BLaER1 treated with 17β-estradiol and CSF1 and Interleukin-3, amounts not matched to agents 10 nM and 100 nM (cell line): ENCODE data around the gene POLR2M.

Source experiments
- H3K27ac ChIP-seq, 11 experiments: shearing (Covaris generic); formaldehyde crosslinking; 2 replicates each; pipeline ENCODE4 v1.8.1; 2022
- H3K27me3 ChIP-seq, 11 experiments: shearing (Covaris generic); formaldehyde crosslinking; 2 replicates each; pipeline ENCODE4 v1.8.1; 2022
- H3K36me3 ChIP-seq, 11 experiments: shearing (Covaris generic); formaldehyde crosslinking; 2 replicates each; pipeline ENCODE4 v1.8.1; 2022
- H3K4me1 ChIP-seq, 10 experiments: shearing (Covaris generic); formaldehyde crosslinking; 2 replicates each; pipeline ENCODE4 v1.8.1; 2022
- H3K4me2 ChIP-seq, 11 experiments: shearing (Covaris generic); formaldehyde crosslinking; 2 replicates each; pipeline ENCODE4 v1.8.1; 2022
- H3K4me3 ChIP-seq, 10 experiments: shearing (Covaris generic); formaldehyde crosslinking; 2 replicates each; pipeline ENCODE4 v1.8.1; 2022
- H3K9ac ChIP-seq, 11 experiments: shearing (Covaris generic); formaldehyde crosslinking; 2 replicates each; pipeline ENCODE4 v1.8.1; 2022
- H3K9me3 ChIP-seq, 11 experiments: shearing (Covaris generic); formaldehyde crosslinking; replicated peaks in 1 of 11; 2 replicates each; pipeline ENCODE4 v1.8.1; 2022
- H4K20me1 ChIP-seq, 11 experiments: shearing (Covaris generic); formaldehyde crosslinking; 2 replicates each; pipeline ENCODE4 v1.8.1; 2022
- Cebpa-rat ChIP-seq, 11 experiments: shearing (Covaris generic); IDR thresholded peaks; 2 replicates each; pipeline ENCODE4 v1.8.1; 2022

Gene POLR2M

DNA sequence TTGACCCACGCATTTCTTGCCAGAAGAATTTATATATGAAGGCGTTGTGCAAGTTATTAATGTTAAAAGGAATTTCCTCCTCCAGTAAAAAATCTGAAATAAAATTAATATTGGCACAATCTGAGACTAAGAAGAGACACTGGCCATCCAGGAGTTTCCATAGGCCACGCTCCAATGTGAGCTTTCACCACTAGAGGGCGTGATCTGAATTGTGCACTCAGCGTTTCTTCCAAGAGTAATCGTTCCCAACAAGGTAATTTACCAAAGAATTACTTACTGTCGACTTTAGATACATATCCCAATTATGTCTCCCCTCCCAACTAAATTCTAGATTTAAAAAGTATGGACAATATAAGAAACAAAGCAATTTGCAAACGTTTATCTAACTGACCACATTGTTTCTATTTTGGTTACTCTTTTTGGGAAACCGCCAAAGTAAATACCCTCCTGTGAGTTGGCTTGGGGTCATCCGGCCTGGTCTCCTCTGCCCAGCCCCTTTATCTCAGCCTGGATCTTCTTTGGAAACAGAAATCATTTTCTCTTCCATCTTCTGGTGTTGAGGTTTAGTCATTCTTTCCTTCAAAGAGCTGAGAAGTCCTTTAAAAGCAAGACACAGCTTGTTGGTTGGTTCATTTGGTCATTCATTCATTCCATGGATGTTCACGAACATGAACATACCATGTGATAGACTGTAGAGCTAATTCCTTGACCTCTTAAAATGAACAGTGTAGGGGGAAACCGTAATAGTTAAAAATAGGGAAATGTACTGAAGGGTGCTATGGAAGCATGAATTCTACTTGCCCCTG is 26.2 kb downstream of the POLR2M start:
- Histone ChIP-seq H3K27ac (no peak overlapping the region), H3K9me3 (peaks cover 12 to 16% (median 12%) of the 10 kb centered on the region in 11 experiments; a peak in 21 of 22 replicates), H4K20me1 (no peaks in the 10 kb centered on the region), H3K36me3 (peaks cover 0 to 7% (median 0%) of the 10 kb centered on the region in 11 experiments; a peak in 3 of 22 replicates), H3K4me1 (no peaks in the 10 kb centered on the region), H3K4me2 (no peak overlapping the region), H3K27me3 (no peaks in the 10 kb centered on the region), H3K4me3 (no peak overlapping the region), H3K9ac (no peak overlapping the region)
- TF ChIP-seq Cebpa-rat (IDR thresholded peaks at IDR 0.05), result no peak

DNA sequence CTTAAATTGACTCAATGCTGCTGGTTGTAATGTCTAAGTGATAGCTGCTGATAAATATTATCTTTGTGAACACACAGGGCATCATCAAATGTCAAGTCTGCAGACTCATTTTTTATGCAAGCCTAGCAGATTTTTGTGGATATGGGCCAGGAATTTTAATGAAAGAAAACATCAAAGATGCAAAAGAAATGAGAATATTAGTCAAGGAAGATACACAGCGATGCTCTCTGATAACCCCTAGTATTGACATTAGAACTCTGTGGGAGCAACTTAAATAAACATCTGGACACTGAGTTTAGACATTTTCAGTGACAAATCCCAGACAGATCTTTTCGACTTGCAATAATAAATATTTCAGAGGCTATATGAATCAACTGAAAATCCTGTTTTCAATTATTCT is 28.3 kb downstream of the POLR2M start:
- H4K20me1 ChIP-seq, result no peaks in the 10 kb centered on the region
- H3K4me2 ChIP-seq, result no peak overlapping the region
- H3K4me3 ChIP-seq, result no peak overlapping the region
- no peaks in the 10 kb centered on the region for H3K27me3 ChIP-seq
- TF ChIP-seq Cebpa-rat (IDR thresholded peaks at IDR 0.05), result no peak
- peaks cover 0 to 7% (median 0%) of the 10 kb centered on the region in 11 experiments; a peak in 3 of 22 replicates for H3K36me3 ChIP-seq
- no peaks in the 10 kb centered on the region for H3K4me1 ChIP-seq
- H3K9me3 ChIP-seq, result peaks cover 12 to 20% (median 15%) of the 10 kb centered on the region in 11 experiments; a peak in 21 of 22 replicates
- H3K27ac ChIP-seq, result no peak overlapping the region
- no peak overlapping the region for H3K9ac ChIP-seq

DNA sequence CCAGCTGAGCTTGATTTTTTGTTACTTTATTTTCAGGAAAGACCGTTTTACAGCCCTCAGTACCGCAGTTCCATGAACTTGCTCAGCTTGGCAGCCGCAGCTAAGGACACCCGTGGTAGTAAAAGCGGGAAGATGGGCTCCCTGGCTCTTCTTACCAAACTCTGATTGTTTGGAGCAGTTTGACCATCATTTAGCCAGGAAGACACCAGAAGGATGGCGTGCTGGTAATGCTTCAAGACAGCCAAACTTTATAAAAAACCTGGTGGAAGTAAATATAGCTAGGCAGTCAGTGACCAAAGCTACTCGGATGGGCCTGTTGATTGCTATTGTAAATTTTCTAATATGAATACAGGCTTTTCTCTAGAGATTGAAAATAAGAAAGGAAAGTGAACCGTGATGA is 28.9 kb downstream of the POLR2M start:
- Histone ChIP-seq H3K27me3 (no peaks in the 10 kb centered on the region), H4K20me1 (no peaks in the 10 kb centered on the region), H3K9ac (no peak overlapping the region), H3K4me1 (no peaks in the 10 kb centered on the region), H3K27ac (no peak overlapping the region), H3K36me3 (peaks cover 0 to 7% (median 0%) of the 10 kb centered on the region in 11 experiments; a peak in 3 of 22 replicates), H3K4me2 (no peak overlapping the region), H3K9me3 (peaks cover 12 to 20% (median 15%) of the 10 kb centered on the region in 11 experiments; a peak in 21 of 22 replicates), H3K4me3 (no peak overlapping the region)
- no peak for TF ChIP-seq Cebpa-rat (IDR thresholded peaks at IDR 0.05)

DNA sequence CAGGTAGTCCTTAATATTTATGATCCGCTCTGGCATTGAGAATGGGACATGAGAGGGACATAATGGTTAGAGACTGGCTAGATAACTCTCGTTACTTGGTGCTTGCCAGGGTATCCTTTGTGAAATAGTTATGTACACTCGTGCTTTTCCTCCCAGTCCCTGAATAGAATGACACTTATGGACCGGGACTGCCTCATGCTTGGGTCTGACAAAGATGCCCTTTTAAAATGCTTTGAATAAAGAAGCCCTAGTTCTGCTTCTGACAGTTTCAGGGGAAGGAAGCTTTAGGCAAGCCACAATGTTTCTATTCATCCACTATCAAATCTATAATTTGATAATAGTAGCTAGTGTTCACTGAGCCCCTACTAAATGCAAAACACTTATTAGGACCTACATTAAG is 29.4 kb downstream of the POLR2M start:
- Histone ChIP-seq H3K4me1 (no peaks in the 10 kb centered on the region), H4K20me1 (no peaks in the 10 kb centered on the region), H3K27me3 (no peaks in the 10 kb centered on the region), H3K9me3 (peaks cover 12 to 20% (median 15%) of the 10 kb centered on the region in 11 experiments; a peak in 21 of 22 replicates), H3K27ac (no peak overlapping the region), H3K9ac (no peak overlapping the region), H3K36me3 (peaks cover 0 to 7% (median 0%) of the 10 kb centered on the region in 11 experiments; a peak in 3 of 22 replicates), H3K4me2 (no peak overlapping the region), H3K4me3 (no peak overlapping the region)
- no peak for TF ChIP-seq Cebpa-rat (IDR thresholded peaks at IDR 0.05)

GRCh38 chr15:57736591-57736990 is 30.1 kb downstream of the POLR2M start:
- Histone ChIP-seq H3K36me3 (peaks cover 0 to 7% (median 0%) of the 10 kb centered on the region in 11 experiments; a peak in 3 of 22 replicates), H3K4me2 (no peak overlapping the region), H3K9me3 (peaks cover 12 to 20% (median 15%) of the 10 kb centered on the region in 11 experiments; a peak in 21 of 22 replicates), H3K27ac (no peak overlapping the region), H3K4me3 (no peak overlapping the region), H3K9ac (no peak overlapping the region), H3K27me3 (no peaks in the 10 kb centered on the region), H4K20me1 (no peaks in the 10 kb centered on the region), H3K4me1 (no peaks in the 10 kb centered on the region)
- TF ChIP-seq Cebpa-rat (IDR thresholded peaks at IDR 0.05), result no peak

GRCh38 chr15:57738734-57739237 is 32.3 kb downstream of the POLR2M start:
- Histone ChIP-seq H3K4me1 (no peaks in the 10 kb centered on the region), H3K4me3 (no peak overlapping the region), H3K9me3 (peaks cover 12 to 20% (median 15%) of the 10 kb centered on the region in 11 experiments; a peak in 21 of 22 replicates), H4K20me1 (no peaks in the 10 kb centered on the region), H3K27me3 (no peaks in the 10 kb centered on the region), H3K9ac (no peak overlapping the region), H3K36me3 (peaks cover 0 to 7% (median 0%) of the 10 kb centered on the region in 11 experiments; a peak in 3 of 22 replicates), H3K27ac (no peak overlapping the region), H3K4me2 (no peak overlapping the region)
- no peak for TF ChIP-seq Cebpa-rat (IDR thresholded peaks at IDR 0.05)

GRCh38 chr15:57740048-57740447 is 33.5 kb downstream of the POLR2M start:
- Histone ChIP-seq H3K9ac (no peak overlapping the region), H3K4me2 (no peak overlapping the region), H3K27me3 (no peaks in the 10 kb centered on the region), H3K9me3 (peaks cover 12 to 20% (median 15%) of the 10 kb centered on the region in 11 experiments; a peak in 21 of 22 replicates), H4K20me1 (no peaks in the 10 kb centered on the region), H3K4me1 (no peaks in the 10 kb centered on the region), H3K27ac (no peak overlapping the region), H3K4me3 (no peak overlapping the region), H3K36me3 (peaks cover 0 to 7% (median 0%) of the 10 kb centered on the region in 11 experiments; a peak in 3 of 22 replicates)
- no peak for TF ChIP-seq Cebpa-rat (IDR thresholded peaks at IDR 0.05)

- Histone ChIP-seq H3K4me3 (no peak overlapping the region), H3K27ac (no peak overlapping the region), H3K27me3 (no peaks in the 10 kb centered on the region), H3K4me2 (no peak overlapping the region), H3K9ac (no peak overlapping the region), H4K20me1 (no peaks in the 10 kb centered on the region), H3K36me3 (peaks cover 0 to 7% (median 0%) of the 10 kb centered on the region in 11 experiments; a peak in 3 of 22 replicates), H3K4me1 (no peaks in the 10 kb centered on the region), H3K9me3 (peaks cover 12 to 20% (median 15%) of the 10 kb centered on the region in 11 experiments; a peak in 21 of 22 replicates)
- no peak for TF ChIP-seq Cebpa-rat (IDR thresholded peaks at IDR 0.05)
Observed at GRCh38 chr15:57741089-57741488, 34.6 kb downstream of the POLR2M start.

DNA sequence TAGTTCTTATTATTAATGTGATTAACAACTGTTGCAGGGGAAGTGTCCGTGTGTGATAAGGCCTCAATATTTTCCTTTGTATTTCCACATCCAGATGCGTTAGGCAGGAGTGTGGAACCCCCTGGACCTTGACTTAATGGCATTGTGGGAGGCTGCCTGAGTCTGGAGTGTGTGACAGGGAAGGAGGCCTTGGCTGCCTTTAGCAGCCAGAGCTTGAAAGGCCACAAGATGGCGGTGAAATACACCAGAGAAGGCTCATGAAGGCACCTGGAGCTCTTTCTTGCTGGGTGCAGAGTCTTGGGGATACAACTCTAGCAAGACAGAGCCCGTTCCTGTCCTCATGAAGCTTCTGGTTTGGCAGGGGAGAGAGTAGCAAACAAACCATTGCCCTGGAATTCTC is 36.9 kb downstream of the POLR2M start:
- Histone ChIP-seq H3K27me3 (no peaks in the 10 kb centered on the region), H3K9me3 (no peaks in the 10 kb centered on the region), H3K9ac (no peak overlapping the region), H3K36me3 (no peaks in the 10 kb centered on the region), H3K4me3 (no peak overlapping the region), H3K4me2 (no peak overlapping the region), H3K27ac (no peak overlapping the region), H3K4me1 (no peaks in the 10 kb centered on the region), H4K20me1 (no peaks in the 10 kb centered on the region)
- no peak for TF ChIP-seq Cebpa-rat (IDR thresholded peaks at IDR 0.05)
